IMR-90 (cell line): ENCODE data around the gene MAP1LC3C. TPM values are rescaled to one million over a fixed set of nuclear protein-coding genes. Genes with fewer than 3 reads are reported as not detected.

ENCODE experiments used
- ATAC-seq: fragments of 200-7000 bp; cut with Tn5 transposase; 2 replicates; pipeline ENCODE4 v1.9.1; 2020; ENCODE audit warnings: low read depth, mild to moderate bottlenecking, moderate library complexity
- BruUV-seq: library from RNA; stranded (reverse); fragments of 400-500 nt; replicated peaks from 2 replicates; lab custom pipeline; 2021; lab: Mats Ljungman, UMichigan
- CTCF ChIA-PET: fragments of 300-600 bp; formaldehyde crosslinking; extraction: SDS; loops from one replicate; lab custom pipeline; 2021; ENCODE audit warnings: antibody characterized with exemption; lab: Yijun Ruan, JAX
- POLR2A ChIA-PET: fragments of 300-600 bp; sonication (Branson Sonifier 250); formaldehyde crosslinking; loops from one replicate; lab custom pipeline; 2022; ENCODE audit warnings: antibody characterized with exemption; ENCODE audit not compliant: unreplicated experiment; lab: Charles Lee
- DNase-seq: peaks from one replicate; pipeline ENCODE4 v3.0.0; 2013
- H2AFZ ChIP-seq: replicated peaks from 2 replicates; pipeline ENCODE3; 2013; ENCODE audit warnings: low read length, mild to moderate bottlenecking; ENCODE audit not compliant: poor library complexity
- H2AK5ac ChIP-seq: 2 replicates; pipeline ENCODE4 v1.6.1; 2013; ENCODE audit warnings: low read depth, low read length, inconsistent platforms
- H2AK9ac ChIP-seq: replicated peaks from 2 replicates; pipeline ENCODE3; 2013; ENCODE audit warnings: mild to moderate bottlenecking, low read depth, low read length, moderate library complexity; ENCODE audit not compliant: poor library complexity
- H2BK120ac ChIP-seq: 2 replicates; pipeline ENCODE4 v1.6.1; 2013; ENCODE audit warnings: low read depth, low read length, inconsistent platforms
- H2BK15ac ChIP-seq: 3 replicates; pipeline ENCODE4 v1.6.1; 2013; ENCODE audit warnings: low read depth, low read length, inconsistent platforms
- H2BK20ac ChIP-seq: 2 replicates; pipeline ENCODE4 v1.6.1; 2013; ENCODE audit warnings: low read depth, mild to moderate bottlenecking, inconsistent platforms, low read length, moderate library complexity
- H2BK5ac ChIP-seq: 2 replicates; pipeline ENCODE4 v1.6.1; 2013; ENCODE audit warnings: mild to moderate bottlenecking, low read depth, low read length, inconsistent platforms; ENCODE audit not compliant: poor library complexity, severe bottlenecking
- H3K14ac ChIP-seq: replicated peaks from 2 replicates; pipeline ENCODE4 v1.6.1; 2013; ENCODE audit warnings: low read depth, low read length, inconsistent platforms
- H3K18ac ChIP-seq: 2 replicates; pipeline ENCODE4 v1.6.1; 2013; ENCODE audit warnings: low read depth, low read length, control low read depth
- H3K23ac ChIP-seq: 2 replicates; pipeline ENCODE4 v1.6.1; 2013; ENCODE audit warnings: low read depth, low read length, inconsistent platforms
- H3K27ac ChIP-seq: 2 replicates; pipeline ENCODE4 v1.5.1; 2013; ENCODE audit warnings: mild to moderate bottlenecking, control low read depth, low read length; ENCODE audit not compliant: insufficient read depth
- H3K27me3 ChIP-seq: 2 replicates; pipeline ENCODE4 v1.6.1; 2013; ENCODE audit warnings: low read length; ENCODE audit not compliant: control insufficient read depth, insufficient read depth
- H3K36me3 ChIP-seq: 2 replicates; pipeline ENCODE4 v1.6.1; 2013; ENCODE audit warnings: low read length, mixed read lengths; ENCODE audit not compliant: control insufficient read depth, insufficient read depth
- H3K4ac ChIP-seq: 2 replicates; pipeline ENCODE4 v1.6.1; 2013; ENCODE audit warnings: low read depth, low read length, inconsistent platforms
- H3K4me1 ChIP-seq: 2 replicates; pipeline ENCODE4 v1.6.1; 2013; ENCODE audit warnings: low read length, mixed read lengths; ENCODE audit not compliant: control insufficient read depth, insufficient read depth
- H3K4me2 ChIP-seq: 2 replicates; pipeline ENCODE4 v1.6.1; 2013; ENCODE audit warnings: low read depth, mild to moderate bottlenecking, control low read depth, low read length, moderate library complexity
- H3K4me3 ChIP-seq: 2 replicates; pipeline ENCODE4 v1.5.1; 2013; ENCODE audit warnings: low read depth, mild to moderate bottlenecking, control low read depth, low read length, moderate library complexity; ENCODE audit not compliant: insufficient read depth
- H3K56ac ChIP-seq: 2 replicates; pipeline ENCODE4 v1.6.1; 2013; ENCODE audit warnings: low read length, inconsistent platforms; ENCODE audit not compliant: insufficient read depth; ENCODE audit errors: extremely low read depth
- H3K79me1 ChIP-seq, 2 experiments: 2 replicates each; pipeline ENCODE4 v1.6.1; 2013; ENCODE audit warnings: low read length in 2 of 2, inconsistent platforms in 1 of 2, low read depth in 1 of 2
- H3K9ac ChIP-seq: 2 replicates; pipeline ENCODE4 v1.6.1; 2013; ENCODE audit warnings: low read depth, low read length, control low read depth
- H3K9me1 ChIP-seq: 2 replicates; pipeline ENCODE4 v1.6.1; 2013; ENCODE audit warnings: low read length, inconsistent platforms; ENCODE audit not compliant: insufficient read depth
- H3K9me3 ChIP-seq: 2 replicates; pipeline ENCODE4 v1.6.1; 2013; ENCODE audit warnings: low read length; ENCODE audit not compliant: control insufficient read depth, insufficient read depth
- H4K20me1 ChIP-seq: 2 replicates; pipeline ENCODE4 v1.6.1; 2013; ENCODE audit warnings: low read length, inconsistent platforms; ENCODE audit not compliant: insufficient read depth
- H4K5ac ChIP-seq: 2 replicates; pipeline ENCODE4 v1.6.1; 2013; ENCODE audit warnings: mild to moderate bottlenecking, low read depth, low read length, control low read depth
- H4K8ac ChIP-seq, 2 experiments: 2 replicates each; pipeline ENCODE4 v1.6.1; 2013; ENCODE audit warnings: low read depth in 2 of 2, low read length in 2 of 2, control low read depth in 1 of 2, inconsistent platforms in 1 of 2
- H4K91ac ChIP-seq: 2 replicates; pipeline ENCODE4 v1.6.1; 2013; ENCODE audit warnings: low read depth, low read length, inconsistent platforms; ENCODE audit not compliant: insufficient read depth
- BHLHE40 ChIP-seq: fragments of 150-350 bp; IDR thresholded peaks from 2 replicates; pipeline ENCODE4 v1.6.1; 2016; ENCODE audit warnings: mild to moderate bottlenecking, low read depth, low read length
- CEBPB ChIP-seq: IDR thresholded peaks from 2 replicates; pipeline ENCODE4 v1.6.1; 2012; ENCODE audit warnings: low read depth, low read length, improper control_type of control experiment
- CHD1 ChIP-seq: IDR thresholded peaks from 2 replicates; pipeline ENCODE4 v1.6.1; 2012; ENCODE audit warnings: low read depth, low read length, improper control_type of control experiment
- CTCF ChIP-seq: conservative IDR thresholded peaks from 2 replicates; pipeline ENCODE4 v1.5.1; 2012; ENCODE audit warnings: mild to moderate bottlenecking, low read depth, low read length, improper control_type of control experiment
- ELK1 ChIP-seq: fragments of 150-350 bp; IDR thresholded peaks from 2 replicates; pipeline ENCODE4 v1.6.1; 2016; ENCODE audit warnings: low read depth, mild to moderate bottlenecking, low read length, moderate library complexity, borderline replicate concordance
- FOS ChIP-seq: fragments of 150-350 bp; IDR thresholded peaks from 2 replicates; pipeline ENCODE4 v1.6.1; 2016; ENCODE audit warnings: low read depth, low read length
- MAFK ChIP-seq: IDR thresholded peaks from 2 replicates; pipeline ENCODE4 v1.6.1; 2012; ENCODE audit warnings: low read depth, low read length, improper control_type of control experiment
- MAZ ChIP-seq: IDR thresholded peaks from 2 replicates; pipeline ENCODE4 v1.6.1; 2012; ENCODE audit warnings: low read depth, mild to moderate bottlenecking, low read length, improper control_type of control experiment, moderate library complexity, borderline replicate concordance
- MXI1 ChIP-seq: IDR thresholded peaks from 2 replicates; pipeline ENCODE4 v1.6.1; 2012; ENCODE audit warnings: low read depth, mild to moderate bottlenecking, low read length, moderate library complexity, borderline replicate concordance
- NFE2L2 ChIP-seq: fragments of 150-350 bp; IDR thresholded peaks from 2 replicates; pipeline ENCODE4 v1.6.1; 2016; ENCODE audit warnings: low read depth, mild to moderate bottlenecking, low read length
- POLR2A ChIP-seq: IDR thresholded peaks from 2 replicates; pipeline ENCODE4 v1.6.1; 2012; ENCODE audit warnings: mild to moderate bottlenecking, low read depth, low read length
- RAD21 ChIP-seq: IDR thresholded peaks from 2 replicates; pipeline ENCODE4 v1.6.1; 2012; ENCODE audit warnings: low read length, improper control_type of control experiment
- RCOR1 ChIP-seq: IDR thresholded peaks from 2 replicates; pipeline ENCODE4 v1.6.1; 2012; ENCODE audit warnings: mild to moderate bottlenecking, low read length, improper control_type of control experiment; ENCODE audit not compliant: insufficient replicate concordance
- RFX5 ChIP-seq: IDR thresholded peaks from 2 replicates; pipeline ENCODE4 v1.8.0; 2012; ENCODE audit warnings: low read depth, mild to moderate bottlenecking, low read length, moderate library complexity
- SMC3 ChIP-seq: fragments of 150-350 bp; IDR thresholded peaks from 2 replicates; pipeline ENCODE4 v1.6.1; 2016; ENCODE audit warnings: low read depth, mild to moderate bottlenecking, antibody characterized with exemption, low read length, moderate library complexity
- USF2 ChIP-seq: fragments of 150-350 bp; IDR thresholded peaks from 2 replicates; pipeline ENCODE4 v1.6.1; 2017; ENCODE audit warnings: mild to moderate bottlenecking, antibody characterized with exemption, low read length, low read depth
- WGBS, 2 experiments: methylation state at CpG; one replicate each; pipeline versions ENCODE4 v1.1.5 to v1.1.7; 2013; ENCODE audit warnings: missing lambda C conversion rate in 2 of 2; ENCODE audit not compliant: insufficient read length in 1 of 2; ENCODE audit errors: extremely low coverage in 2 of 2; 5-methylcytosine and 5-hydroxymethylcytosine counted together
- dilution Hi-C: fragments of 300-500 bp; cut with HindIII; formaldehyde crosslinking; loops from one replicate; pipeline ENCODE4 v1.14.3; 2018; ENCODE audit warnings: low sequenced_read_pairs; ENCODE audit not compliant: unreplicated experiment
- in situ Hi-C: fragments of 300-500 bp; cut with MboI; formaldehyde crosslinking; loops from 3 replicates; pipeline ENCODE4 v1.14.3; 2019; ENCODE audit warnings: low sequenced_read_pairs, inconsistent platforms, mixed read lengths
- intact Hi-C: fragments of 100-400 bp; cut with micrococcal nuclease; formaldehyde crosslinking; loops from 2 replicates; pipeline ENCODE4 v1.10.0; 2022
- polyA plus RNA-seq, 3 experiments: library from polyadenylated mRNA; depleted of rRNA; stranded (reverse); fragments of >200 nt; gene quantifications; 2 replicates each; pipeline ENCODE4 v1.2.3, GENCODE V29; 2012; ENCODE audit warnings: low replicate concordance in 1 of 3
- total RNA-seq: library from RNA; depleted of rRNA; stranded (reverse); fragments of >200 nt; gene quantifications from 2 replicates; pipeline ENCODE4 v1.2.3, GENCODE V29; 2012

MAP1LC3C gene
- total and polyA plus RNA-seq, 2 of the 4 experiments (the other 2 are of a cell fraction), result under 0.01 TPM; not detected in 1

GRCh38 chr1:241962153-241962552 lies 36.7 kb downstream of the MAP1LC3C start:
- TF ChIP-seq MAZ (no peak), USF2 (no peak), MAFK (no peak), RAD21 (no peak), RFX5 (no peak), NFE2L2 (no peak), SMC3 (no peak), ELK1 (no peak), MXI1 (no peak), CEBPB (no peak), RCOR1 (no peak), BHLHE40 (no peak), POLR2A (no peak), CTCF (no peak), CHD1 (no peak), FOS (no peak)
- Histone ChIP-seq H2BK20ac (no peak overlapping the region), H3K4me3 (no peak overlapping the region), H3K18ac (no peak overlapping the region), H3K27ac (no peak overlapping the region), H4K5ac (no peak overlapping the region), H2BK15ac (no peak overlapping the region), H3K9ac (no peak overlapping the region), H2AK5ac (no peak overlapping the region), H3K4me2 (no peak overlapping the region), H3K79me1 (no peaks in the 10 kb centered on the region), H2BK5ac (no peak overlapping the region), H4K20me1 (no peaks in the 10 kb centered on the region), H2AFZ (no peak overlapping the region), H3K4ac (no peak overlapping the region), H3K4me1 (no peaks in the 10 kb centered on the region), H2BK120ac (no peak overlapping the region), H3K14ac (no peak overlapping the region), H2AK9ac (no peak overlapping the region), H3K23ac (no peak overlapping the region), H3K27me3 (no peaks in the 10 kb centered on the region), H4K8ac (no peak overlapping the region), H3K9me1 (no peaks in the 10 kb centered on the region), H3K36me3 (no peaks in the 10 kb centered on the region), H4K91ac (no peak overlapping the region), H3K56ac (no peak overlapping the region), H3K9me3 (peaks cover 4% of the 10 kb centered on the region)
- in situ Hi-C loops, result no loop called here
- BruUV-seq, result no TSS peak
- POLR2A ChIA-PET, result no interaction called here
- CTCF ChIA-PET, result no interaction called here
- dilution Hi-C loops, result no loop called here
- WGBS, 2 experiments, result 17% methylated on average over 1 of the region's 2 CpGs; no CpG with 5 or more reads in 1 of the 2 experiments
- ATAC-seq (no peak), DNase-seq (no peak)
- intact Hi-C loops, result no loop called here
